IMR-90 (cell line): ENCODE data around the gene CDC42BPG. TPM values are rescaled to one million over a fixed set of nuclear protein-coding genes. Genes with fewer than 3 reads are reported as not detected.

Experiments
- ATAC-seq: fragments of 200-7000 bp; cut with Tn5 transposase; 2 replicates; pipeline ENCODE4 v1.9.1; 2020; ENCODE audit warnings: low read depth, mild to moderate bottlenecking, moderate library complexity
- BruUV-seq: library from RNA; stranded (reverse); fragments of 400-500 nt; replicated peaks from 2 replicates; lab custom pipeline; 2021; lab: Mats Ljungman, UMichigan
- CTCF ChIA-PET: fragments of 300-600 bp; formaldehyde crosslinking; extraction: SDS; loops from one replicate; lab custom pipeline; 2021; ENCODE audit warnings: antibody characterized with exemption; lab: Yijun Ruan, JAX
- POLR2A ChIA-PET: fragments of 300-600 bp; sonication (Branson Sonifier 250); formaldehyde crosslinking; loops from one replicate; lab custom pipeline; 2022; ENCODE audit warnings: antibody characterized with exemption; ENCODE audit not compliant: unreplicated experiment; lab: Charles Lee
- DNase-seq: peaks from one replicate; pipeline ENCODE4 v3.0.0; 2013
- H2AFZ ChIP-seq: replicated peaks from 2 replicates; pipeline ENCODE3; 2013; ENCODE audit warnings: low read length, mild to moderate bottlenecking; ENCODE audit not compliant: poor library complexity
- H2AK5ac ChIP-seq: 2 replicates; pipeline ENCODE4 v1.6.1; 2013; ENCODE audit warnings: low read depth, low read length, inconsistent platforms
- H2AK9ac ChIP-seq: replicated peaks from 2 replicates; pipeline ENCODE3; 2013; ENCODE audit warnings: mild to moderate bottlenecking, low read depth, low read length, moderate library complexity; ENCODE audit not compliant: poor library complexity
- H2BK120ac ChIP-seq: 2 replicates; pipeline ENCODE4 v1.6.1; 2013; ENCODE audit warnings: low read depth, low read length, inconsistent platforms
- H2BK15ac ChIP-seq: 3 replicates; pipeline ENCODE4 v1.6.1; 2013; ENCODE audit warnings: low read depth, low read length, inconsistent platforms
- H2BK20ac ChIP-seq: 2 replicates; pipeline ENCODE4 v1.6.1; 2013; ENCODE audit warnings: low read depth, mild to moderate bottlenecking, inconsistent platforms, low read length, moderate library complexity
- H2BK5ac ChIP-seq: 2 replicates; pipeline ENCODE4 v1.6.1; 2013; ENCODE audit warnings: mild to moderate bottlenecking, low read depth, low read length, inconsistent platforms; ENCODE audit not compliant: poor library complexity, severe bottlenecking
- H3K14ac ChIP-seq: replicated peaks from 2 replicates; pipeline ENCODE4 v1.6.1; 2013; ENCODE audit warnings: low read depth, low read length, inconsistent platforms
- H3K18ac ChIP-seq: 2 replicates; pipeline ENCODE4 v1.6.1; 2013; ENCODE audit warnings: low read depth, low read length, control low read depth
- H3K23ac ChIP-seq: 2 replicates; pipeline ENCODE4 v1.6.1; 2013; ENCODE audit warnings: low read depth, low read length, inconsistent platforms
- H3K27ac ChIP-seq: 2 replicates; pipeline ENCODE4 v1.5.1; 2013; ENCODE audit warnings: mild to moderate bottlenecking, control low read depth, low read length; ENCODE audit not compliant: insufficient read depth
- H3K27me3 ChIP-seq: 2 replicates; pipeline ENCODE4 v1.6.1; 2013; ENCODE audit warnings: low read length; ENCODE audit not compliant: control insufficient read depth, insufficient read depth
- H3K36me3 ChIP-seq: 2 replicates; pipeline ENCODE4 v1.6.1; 2013; ENCODE audit warnings: low read length, mixed read lengths; ENCODE audit not compliant: control insufficient read depth, insufficient read depth
- H3K4ac ChIP-seq: 2 replicates; pipeline ENCODE4 v1.6.1; 2013; ENCODE audit warnings: low read depth, low read length, inconsistent platforms
- H3K4me1 ChIP-seq: 2 replicates; pipeline ENCODE4 v1.6.1; 2013; ENCODE audit warnings: low read length, mixed read lengths; ENCODE audit not compliant: control insufficient read depth, insufficient read depth
- H3K4me2 ChIP-seq: 2 replicates; pipeline ENCODE4 v1.6.1; 2013; ENCODE audit warnings: low read depth, mild to moderate bottlenecking, control low read depth, low read length, moderate library complexity
- H3K4me3 ChIP-seq: 2 replicates; pipeline ENCODE4 v1.5.1; 2013; ENCODE audit warnings: low read depth, mild to moderate bottlenecking, control low read depth, low read length, moderate library complexity; ENCODE audit not compliant: insufficient read depth
- H3K56ac ChIP-seq: 2 replicates; pipeline ENCODE4 v1.6.1; 2013; ENCODE audit warnings: low read length, inconsistent platforms; ENCODE audit not compliant: insufficient read depth; ENCODE audit errors: extremely low read depth
- H3K79me1 ChIP-seq, 2 experiments: 2 replicates each; pipeline ENCODE4 v1.6.1; 2013; ENCODE audit warnings: low read length in 2 of 2, inconsistent platforms in 1 of 2, low read depth in 1 of 2
- H3K9ac ChIP-seq: 2 replicates; pipeline ENCODE4 v1.6.1; 2013; ENCODE audit warnings: low read depth, low read length, control low read depth
- H3K9me1 ChIP-seq: 2 replicates; pipeline ENCODE4 v1.6.1; 2013; ENCODE audit warnings: low read length, inconsistent platforms; ENCODE audit not compliant: insufficient read depth
- H3K9me3 ChIP-seq: 2 replicates; pipeline ENCODE4 v1.6.1; 2013; ENCODE audit warnings: low read length; ENCODE audit not compliant: control insufficient read depth, insufficient read depth
- H4K20me1 ChIP-seq: 2 replicates; pipeline ENCODE4 v1.6.1; 2013; ENCODE audit warnings: low read length, inconsistent platforms; ENCODE audit not compliant: insufficient read depth
- H4K5ac ChIP-seq: 2 replicates; pipeline ENCODE4 v1.6.1; 2013; ENCODE audit warnings: mild to moderate bottlenecking, low read depth, low read length, control low read depth
- H4K8ac ChIP-seq, 2 experiments: 2 replicates each; pipeline ENCODE4 v1.6.1; 2013; ENCODE audit warnings: low read depth in 2 of 2, low read length in 2 of 2, control low read depth in 1 of 2, inconsistent platforms in 1 of 2
- H4K91ac ChIP-seq: 2 replicates; pipeline ENCODE4 v1.6.1; 2013; ENCODE audit warnings: low read depth, low read length, inconsistent platforms; ENCODE audit not compliant: insufficient read depth
- CEBPB ChIP-seq: IDR thresholded peaks from 2 replicates; pipeline ENCODE4 v1.6.1; 2012; ENCODE audit warnings: low read depth, low read length, improper control_type of control experiment
- CHD1 ChIP-seq: IDR thresholded peaks from 2 replicates; pipeline ENCODE4 v1.6.1; 2012; ENCODE audit warnings: low read depth, low read length, improper control_type of control experiment
- CTCF ChIP-seq: conservative IDR thresholded peaks from 2 replicates; pipeline ENCODE4 v1.5.1; 2012; ENCODE audit warnings: mild to moderate bottlenecking, low read depth, low read length, improper control_type of control experiment
- ELK1 ChIP-seq: fragments of 150-350 bp; IDR thresholded peaks from 2 replicates; pipeline ENCODE4 v1.6.1; 2016; ENCODE audit warnings: low read depth, mild to moderate bottlenecking, low read length, moderate library complexity, borderline replicate concordance
- FOS ChIP-seq: fragments of 150-350 bp; IDR thresholded peaks from 2 replicates; pipeline ENCODE4 v1.6.1; 2016; ENCODE audit warnings: low read depth, low read length
- MAFK ChIP-seq: IDR thresholded peaks from 2 replicates; pipeline ENCODE4 v1.6.1; 2012; ENCODE audit warnings: low read depth, low read length, improper control_type of control experiment
- MAZ ChIP-seq: IDR thresholded peaks from 2 replicates; pipeline ENCODE4 v1.6.1; 2012; ENCODE audit warnings: low read depth, mild to moderate bottlenecking, low read length, improper control_type of control experiment, moderate library complexity, borderline replicate concordance
- MXI1 ChIP-seq: IDR thresholded peaks from 2 replicates; pipeline ENCODE4 v1.6.1; 2012; ENCODE audit warnings: low read depth, mild to moderate bottlenecking, low read length, moderate library complexity, borderline replicate concordance
- POLR2A ChIP-seq: IDR thresholded peaks from 2 replicates; pipeline ENCODE4 v1.6.1; 2012; ENCODE audit warnings: mild to moderate bottlenecking, low read depth, low read length
- RAD21 ChIP-seq: IDR thresholded peaks from 2 replicates; pipeline ENCODE4 v1.6.1; 2012; ENCODE audit warnings: low read length, improper control_type of control experiment
- RCOR1 ChIP-seq: IDR thresholded peaks from 2 replicates; pipeline ENCODE4 v1.6.1; 2012; ENCODE audit warnings: mild to moderate bottlenecking, low read length, improper control_type of control experiment; ENCODE audit not compliant: insufficient replicate concordance
- RFX5 ChIP-seq: IDR thresholded peaks from 2 replicates; pipeline ENCODE4 v1.8.0; 2012; ENCODE audit warnings: low read depth, mild to moderate bottlenecking, low read length, moderate library complexity
- SMC3 ChIP-seq: fragments of 150-350 bp; IDR thresholded peaks from 2 replicates; pipeline ENCODE4 v1.6.1; 2016; ENCODE audit warnings: low read depth, mild to moderate bottlenecking, antibody characterized with exemption, low read length, moderate library complexity
- USF2 ChIP-seq: fragments of 150-350 bp; IDR thresholded peaks from 2 replicates; pipeline ENCODE4 v1.6.1; 2017; ENCODE audit warnings: mild to moderate bottlenecking, antibody characterized with exemption, low read length, low read depth
- WGBS, 2 experiments: methylation state at CpG; one replicate each; pipeline versions ENCODE4 v1.1.5 to v1.1.7; 2013; ENCODE audit warnings: missing lambda C conversion rate in 2 of 2; ENCODE audit not compliant: insufficient read length in 1 of 2; ENCODE audit errors: extremely low coverage in 2 of 2; 5-methylcytosine and 5-hydroxymethylcytosine counted together
- dilution Hi-C: fragments of 300-500 bp; cut with HindIII; formaldehyde crosslinking; loops from one replicate; pipeline ENCODE4 v1.14.3; 2018; ENCODE audit warnings: low sequenced_read_pairs; ENCODE audit not compliant: unreplicated experiment
- in situ Hi-C: fragments of 300-500 bp; cut with MboI; formaldehyde crosslinking; loops from 3 replicates; pipeline ENCODE4 v1.14.3; 2019; ENCODE audit warnings: low sequenced_read_pairs, inconsistent platforms, mixed read lengths
- intact Hi-C: fragments of 100-400 bp; cut with micrococcal nuclease; formaldehyde crosslinking; loops from 2 replicates; pipeline ENCODE4 v1.10.0; 2022
- polyA plus RNA-seq, 3 experiments: library from polyadenylated mRNA; depleted of rRNA; stranded (reverse); fragments of >200 nt; gene quantifications; 2 replicates each; pipeline ENCODE4 v1.2.3, GENCODE V29; 2012; ENCODE audit warnings: low replicate concordance in 1 of 3
- total RNA-seq: library from RNA; depleted of rRNA; stranded (reverse); fragments of >200 nt; gene quantifications from 2 replicates; pipeline ENCODE4 v1.2.3, GENCODE V29; 2012

Gene CDC42BPG
- total and polyA plus RNA-seq, 2 of the 4 experiments (the other 2 are of a cell fraction) = under 0.01 to 0.12 TPM

- H2AK9ac ChIP-seq = no peak overlapping the region
- H3K36me3 ChIP-seq = peaks cover 37% of the 10 kb centered on the region
- H3K23ac ChIP-seq = peak overlapping the region; percentile 48; the same call in 1 of the 2 replicates
- H4K5ac ChIP-seq = no peak overlapping the region
- in situ Hi-C loops = no loop called here
- TF ChIP-seq ELK1 = no peak
- TF ChIP-seq MAZ = no peak
- TF ChIP-seq FOS = no peak
- no peak for TF ChIP-seq CTCF
- no peak for TF ChIP-seq RCOR1
- no peak for TF ChIP-seq CHD1
- TF ChIP-seq POLR2A = no peak
- no peak for TF ChIP-seq MAFK
- no peak for TF ChIP-seq RFX5
- no peak for TF ChIP-seq USF2
- TF ChIP-seq CEBPB = no peak
- no peak for TF ChIP-seq MXI1
- TF ChIP-seq SMC3 = no peak
- TF ChIP-seq RAD21 = no peak
- H4K20me1 ChIP-seq = peaks cover 56% of the 10 kb centered on the region
- H2AK5ac ChIP-seq = no peak overlapping the region
- H3K4ac ChIP-seq = no peak overlapping the region
- no peak overlapping the region for H4K91ac ChIP-seq
- no peaks in the 10 kb centered on the region; the same call in 1 of the 2 replicates for H3K9me1 ChIP-seq
- no peak overlapping the region for H3K18ac ChIP-seq
- ChIA-PET CTCF (interaction anchor here (1.4 kb wide), 1 partner anchor 13 kb away, joined by 3 read pairs; no protein-coding TSS in a partner anchor), POLR2A (no interaction called here)
- H3K4me1 ChIP-seq = peaks cover 2% of the 10 kb centered on the region
- no peak overlapping the region for H3K27ac ChIP-seq
- H3K9ac ChIP-seq = peak overlapping the region; percentile 78; the same call in 1 of the 2 replicates
- no peak overlapping the region for H2BK20ac ChIP-seq
- peaks cover 21 to 59% of the 10 kb centered on the region in 2 experiments for H3K79me1 ChIP-seq
- dilution Hi-C loops = no loop called here
- H4K8ac ChIP-seq = no peak overlapping the region
- no peak overlapping the region for H3K14ac ChIP-seq
- H2AFZ ChIP-seq = no peak overlapping the region
- H3K9me3 ChIP-seq = no peaks in the 10 kb centered on the region
- BruUV-seq = no TSS peak
- H3K56ac ChIP-seq = no peak overlapping the region
- H3K4me2 ChIP-seq = peak overlapping the region; percentile 98; the same call in 1 of the 2 replicates
- no peak overlapping the region for H2BK5ac ChIP-seq
- no peaks in the 10 kb centered on the region for H3K27me3 ChIP-seq
- no peak overlapping the region for H2BK15ac ChIP-seq
- 78% methylated on average over 4 of the region's 6 CpGs; no CpG with 5 or more reads in 1 of the 2 experiments for WGBS, 2 experiments
- no peak overlapping the region for H2BK120ac ChIP-seq
- DNase-seq (no peak), ATAC-seq (no peak)
- intact Hi-C loops = no loop called here
- H3K4me3 ChIP-seq = no peak overlapping the region
Observed at GRCh38 chr11:64776425-64776824, 68.0 kb downstream of the CDC42BPG start.
